Upper lobe of right lung (tissue), 1 donor: Measurements from ENCODE around the gene CRACDL. TPM values are rescaled to one million over a fixed set of nuclear protein-coding genes. Genes with fewer than 3 reads are reported as not detected.
A peak's percentile ranks its signal among the peaks of the same experiment; 100 is the strongest.
"Not testable (repeated sequence)": the region's sequence is repeated elsewhere in the genome, so short reads cannot be mapped to it uniquely, and the experiment has no call there.

Experiments
- ATAC-seq: fragments of 200-7000 bp; cut with Tn5 transposase; one replicate; pipeline ENCODE4 v1.9.1; 2020; ENCODE audit warnings: mild to moderate bottlenecking, moderate library complexity
- DNase-seq: peaks from one replicate; pipeline ENCODE4 v3.0.0-alpha.2; 2020
- H3K27ac ChIP-seq: fragments of 200-600 bp; one replicate; pipeline ENCODE4 v1.8.0; 2022
- H3K27me3 ChIP-seq: fragments of 200-600 bp; one replicate; pipeline ENCODE4 v1.8.0; 2022; ENCODE audit warnings: mild to moderate bottlenecking
- H3K36me3 ChIP-seq: fragments of 200-600 bp; one replicate; pipeline ENCODE4 v1.8.0; 2022
- H3K4me1 ChIP-seq: fragments of 200-600 bp; one replicate; pipeline ENCODE4 v1.8.0; 2022
- H3K4me3 ChIP-seq: fragments of 200-600 bp; one replicate; pipeline ENCODE4 v1.8.0; 2022; ENCODE audit warnings: mild to moderate bottlenecking
- H3K9me3 ChIP-seq: fragments of 200-600 bp; one replicate; pipeline ENCODE4 v1.8.0; 2022
- CTCF ChIP-seq: fragments of 200-600 bp; IDR thresholded peaks from one replicate; pipeline ENCODE4 v1.8.0; 2022; ENCODE audit warnings: antibody characterized with exemption
- intact Hi-C: fragments of 100-400 bp; cut with DNase I; formaldehyde crosslinking; loops from one replicate; pipeline ENCODE4 v1.11.0; 2022
- total RNA-seq: library from RNA; stranded (reverse); fragmentation: NEBNext Ultra II Directional; extraction: Animal tissue kit (Norgen Biotek cat#: 25700); gene quantifications from one replicate; pipeline ENCODE4 v1.2.1, GENCODE V29; 2021
- donor health status: DM: no; HTN: yes; CAD: no; lungs with severe emphysema.

The CRACDL gene
- total RNA-seq, 1 donor from 2014 or later = 33.3 TPM

GRCh38 chr2:98753801-98754200 lies 182.2 kb downstream of the CRACDL start:
- H3K36me3 ChIP-seq = no peaks in the 10 kb centered on the region
- H3K27ac ChIP-seq = no peak overlapping the region
- no peak for TF ChIP-seq CTCF
- peaks cover 21% of the 10 kb centered on the region for H3K4me1 ChIP-seq
- H3K27me3 ChIP-seq = no peaks in the 10 kb centered on the region
- H3K4me3 ChIP-seq = no peak overlapping the region
- DNase-seq (no peak), ATAC-seq (no peak)
- no peaks in the 10 kb centered on the region for H3K9me3 ChIP-seq
- intact Hi-C loops = no loop called here

- not testable (repeated sequence) for ATAC-seq, H3K27ac ChIP-seq
- H3K4me1 ChIP-seq = peaks cover 11% of the 10 kb centered on the region
Observed at GRCh38 chr2:98752711-98753110, 183.3 kb downstream of the CRACDL start.

GRCh38 chr2:98751748-98752147 lies 184.3 kb downstream of the CRACDL start:
- peaks cover 5% of the 10 kb centered on the region for H3K4me1 ChIP-seq
- intact Hi-C loops = no loop called here
- no peaks in the 10 kb centered on the region for H3K36me3 ChIP-seq
- no peak for TF ChIP-seq CTCF
- no peak overlapping the region for H3K27ac ChIP-seq
- no peaks in the 10 kb centered on the region for H3K9me3 ChIP-seq
- ATAC-seq = no peak
- H3K27me3 ChIP-seq = no peaks in the 10 kb centered on the region
- no peak for DNase-seq
- H3K4me3 ChIP-seq = no peak overlapping the region

More at GRCh38 chr2:98752711-98753110, 183.3 kb downstream of the CRACDL start:
- H3K36me3 ChIP-seq, DNase-seq, H3K27me3 ChIP-seq, H3K4me3 ChIP-seq, H3K9me3 ChIP-seq, intact Hi-C loops: not testable (repeated sequence)

GRCh38 chr2:98750593-98751282 lies 185.3 kb downstream of the CRACDL start:
- ATAC-seq (no peak), DNase-seq (no peak)
- Histone ChIP-seq H3K27me3 (no peaks in the 10 kb centered on the region), H3K4me3 (no peak overlapping the region), H3K36me3 (no peaks in the 10 kb centered on the region), H3K4me1 (peaks cover 5% of the 10 kb centered on the region), H3K9me3 (no peaks in the 10 kb centered on the region), H3K27ac (no peak overlapping the region)
- no peak for TF ChIP-seq CTCF
- intact Hi-C loops = no loop called here

GRCh38 chr2:98749066-98749450 lies 187.0 kb downstream of the CRACDL start:
- H3K9me3 ChIP-seq = no peaks in the 10 kb centered on the region
- ATAC-seq (peak; percentile 90), DNase-seq (no peak)
- intact Hi-C loops = no loop called here
- H3K4me1 ChIP-seq = peaks cover 6% of the 10 kb centered on the region
- no peak overlapping the region for H3K27ac ChIP-seq
- TF ChIP-seq CTCF = no peak
- no peak overlapping the region for H3K4me3 ChIP-seq
- no peaks in the 10 kb centered on the region for H3K36me3 ChIP-seq
- H3K27me3 ChIP-seq = no peaks in the 10 kb centered on the region

GRCh38 chr2:98748292-98749065 lies 187.5 kb downstream of the CRACDL start:
- ATAC-seq (no peak), DNase-seq (no peak)
- Histone ChIP-seq H3K36me3 (no peaks in the 10 kb centered on the region), H3K4me1 (peaks cover 8% of the 10 kb centered on the region), H3K27ac (no peak overlapping the region), H3K9me3 (no peaks in the 10 kb centered on the region), H3K4me3 (no peak overlapping the region), H3K27me3 (no peaks in the 10 kb centered on the region)
- intact Hi-C loops = no loop called here
- TF ChIP-seq CTCF = no peak
